Left renal pelvis (tissue), 4 donors: ENCODE data around the gene AFF2. TPM values are rescaled to one million over a fixed set of nuclear protein-coding genes. Genes with fewer than 3 reads are reported as not detected.
"Not testable (repeated sequence)": the region's sequence is repeated elsewhere in the genome, so short reads cannot be mapped to it uniquely, and the experiment has no call there.

Experiments used
- DNase-seq, 4 donors: peaks; one replicate each; pipeline ENCODE4 v3.0.0-alpha.2; 2013; ENCODE audit warnings: low read depth in 4 of 4, low spot score in 3 of 4
- polyA plus RNA-seq, 4 donors: library from polyadenylated mRNA; unstranded; fragments of 120-200 nt; gene quantifications; one replicate each; pipeline ENCODE4 v1.2.1, GENCODE V29; 2013; ENCODE audit not compliant: insufficient read length in 4 of 4

AFF2 gene
- polyA plus RNA-seq, 4 donors, result 3.8 to 10.7 (median 5.8) TPM

DNA sequence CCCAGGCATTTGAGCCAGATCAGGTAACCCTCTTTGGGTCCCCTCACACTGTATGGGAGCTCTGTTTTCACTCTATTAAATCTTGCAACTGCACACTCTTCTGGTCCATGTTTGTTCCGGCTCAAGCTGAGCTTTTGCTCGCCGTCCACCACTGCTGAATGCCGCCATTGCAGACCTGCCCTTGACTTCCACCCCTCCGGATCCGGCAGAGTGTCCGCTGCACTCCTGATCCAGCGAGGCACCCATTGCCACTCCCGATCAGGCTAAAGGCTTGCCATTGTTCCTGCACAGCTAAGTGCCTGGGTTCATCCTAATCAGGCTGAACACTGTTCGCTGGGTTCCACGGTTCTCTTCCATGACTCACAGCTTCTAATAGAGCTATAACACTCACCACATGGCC is 406.2 kb downstream of the AFF2 start:
- DNase-seq, result not testable (repeated sequence)

DNA sequence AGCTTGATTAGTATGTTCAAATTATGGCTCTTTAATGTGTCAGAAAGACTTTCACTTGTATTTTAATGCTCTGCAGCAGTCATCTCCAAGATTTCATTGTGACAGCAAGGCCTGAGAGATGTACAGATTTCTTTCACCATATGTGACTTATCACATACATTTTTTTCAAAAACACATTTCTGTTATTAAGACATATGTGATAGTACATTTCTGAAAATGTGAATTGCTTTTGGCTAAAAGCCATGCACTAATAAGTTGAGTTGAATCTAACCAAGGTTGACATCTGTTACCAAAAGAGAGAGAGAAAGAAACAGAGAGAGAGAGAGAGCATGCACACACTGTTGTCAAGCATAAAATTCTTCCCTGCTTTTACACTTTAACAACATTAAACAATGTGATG is 409.3 kb downstream of the AFF2 start:
- no peak for DNase-seq

- no peak for DNase-seq
Measured at GRCh38 chrX:148913971-148914370, 413.6 kb downstream of the AFF2 start.

DNA sequence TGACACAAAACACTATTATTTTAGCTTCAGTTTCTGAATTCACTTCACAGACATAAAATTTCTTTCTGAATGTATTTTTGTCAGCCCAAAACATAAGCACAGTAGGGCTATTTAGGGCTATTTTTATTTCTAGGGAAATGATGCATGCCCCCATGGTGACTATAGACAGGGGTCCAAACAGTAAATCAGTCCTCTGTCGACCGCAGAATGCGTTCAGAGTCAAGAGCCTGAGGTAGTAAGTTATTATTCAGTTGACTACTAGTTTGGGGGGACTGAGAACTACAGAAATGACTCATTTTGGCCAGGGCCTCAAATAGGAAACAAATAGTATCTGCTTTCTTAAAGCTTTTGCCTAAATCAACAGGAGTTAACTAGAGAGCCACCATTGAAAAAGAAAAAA is 414.4 kb downstream of the AFF2 start:
- DNase-seq, result no peak

DNA sequence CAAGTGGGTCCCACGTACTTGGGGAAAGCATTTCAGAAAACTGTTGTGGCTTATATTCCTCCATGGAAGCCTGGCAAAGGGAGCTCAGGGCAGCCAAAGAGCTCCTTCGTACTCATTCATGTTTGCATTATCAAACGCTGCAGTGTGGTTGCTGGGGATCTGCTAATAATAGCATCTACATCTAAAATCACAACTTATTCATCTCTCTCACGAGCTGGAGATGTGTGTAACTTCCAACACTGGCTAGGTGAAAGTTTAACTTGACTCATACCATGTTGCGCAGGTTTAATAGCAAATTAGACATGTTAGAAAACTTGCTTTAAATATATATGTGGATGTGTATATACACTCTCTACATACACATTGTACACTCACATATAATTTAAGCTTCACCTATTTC is 415.1 kb downstream of the AFF2 start:
- no peak for DNase-seq

DNA sequence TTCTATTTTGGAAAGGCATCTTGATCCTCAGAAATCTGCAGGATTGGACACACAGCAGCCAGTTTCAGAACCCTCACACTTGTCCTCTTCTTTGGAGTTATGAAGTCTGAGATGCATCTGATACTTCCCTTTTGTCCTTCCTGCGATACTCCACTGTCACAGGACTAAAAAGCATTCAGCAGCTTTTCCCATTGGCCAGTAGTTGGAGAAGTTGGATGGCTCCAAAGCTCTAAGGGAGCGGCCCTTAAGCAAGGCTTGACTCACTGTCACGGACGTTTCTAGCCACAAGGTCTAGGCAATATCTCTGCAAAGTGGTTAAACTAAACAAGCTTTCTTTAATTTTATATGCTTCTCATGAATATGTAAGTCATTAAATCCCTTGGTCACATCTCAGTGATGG is 417.0 kb downstream of the AFF2 start:
- no peak for DNase-seq

- DNase-seq, result no peak
Measured at GRCh38 chrX:148923631-148924030, 423.2 kb downstream of the AFF2 start.

GRCh38 chrX:148926371-148926770 is 426.0 kb downstream of the AFF2 start:
- no peak for DNase-seq

- DNase-seq, result no peak
Measured at GRCh38 chrX:148928811-148929210, 428.4 kb downstream of the AFF2 start.

DNA sequence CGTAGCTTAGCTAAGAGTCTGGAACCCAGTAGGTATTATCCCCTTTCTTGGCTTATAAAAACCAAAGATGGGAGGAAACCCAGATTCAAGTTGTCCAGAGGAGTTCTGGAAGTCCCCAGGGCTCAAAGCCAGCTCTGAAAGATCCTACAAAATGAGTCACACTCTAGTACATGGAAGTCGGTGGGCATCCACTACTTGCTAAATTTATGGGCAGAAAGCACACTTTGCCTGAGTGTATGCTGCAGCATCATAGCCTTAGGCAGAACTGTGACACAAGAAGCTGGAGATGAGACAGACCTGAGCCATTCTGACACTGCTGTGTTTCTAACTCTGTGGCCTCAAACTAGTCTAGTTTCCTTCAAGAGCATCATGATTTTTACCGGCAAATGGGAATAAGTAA is 429.3 kb downstream of the AFF2 start:
- DNase-seq, result no peak

GRCh38 chrX:148930206-148930729 is 429.9 kb downstream of the AFF2 start:
- DNase-seq, result no peak

- DNase-seq, result no peak
Measured at GRCh38 chrX:148933881-148934280, 433.5 kb downstream of the AFF2 start.

DNA sequence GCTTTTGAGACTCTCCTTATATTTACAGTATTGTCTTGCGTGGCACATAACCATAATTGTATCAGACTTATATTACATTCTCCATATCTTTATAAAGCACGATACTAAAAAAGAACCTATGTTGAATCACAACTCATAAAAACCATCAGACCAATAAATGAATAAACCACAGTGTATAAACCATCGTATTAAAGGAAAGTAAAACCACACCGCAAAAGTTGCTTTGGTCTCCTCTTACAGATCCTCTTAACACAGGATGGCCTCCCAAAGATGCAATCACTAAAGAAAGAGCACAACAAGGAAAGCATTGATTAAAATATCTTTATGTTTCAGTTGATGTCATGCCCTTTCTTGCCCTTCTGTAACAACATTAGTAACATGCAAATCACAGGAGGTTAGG is 437.9 kb downstream of the AFF2 start:
- DNase-seq, result no peak

- DNase-seq, result no peak
Measured at GRCh38 chrX:148940411-148940996, 440.1 kb downstream of the AFF2 start.

DNA sequence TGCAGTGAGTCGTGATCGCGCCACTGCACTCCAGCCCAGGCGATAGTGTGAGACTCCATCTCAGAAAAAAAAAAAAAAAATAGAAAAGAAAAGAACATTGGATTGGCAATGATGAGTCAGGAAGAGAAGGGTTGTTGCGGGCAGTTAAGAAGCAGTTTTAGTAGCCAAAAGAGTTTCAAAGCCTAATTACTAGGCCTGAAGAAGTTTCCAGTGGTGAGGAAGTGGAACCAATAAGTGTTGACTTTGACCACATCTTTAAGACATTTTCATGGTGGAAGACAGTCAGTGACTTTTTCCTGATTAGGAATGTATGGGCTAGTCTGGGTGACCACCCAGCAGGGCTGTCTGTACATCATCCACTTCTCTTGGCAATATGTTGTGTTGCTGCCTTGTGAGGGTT is 442.3 kb downstream of the AFF2 start:
- no peak for DNase-seq

GRCh38 chrX:148947399-148947975 is 447.1 kb downstream of the AFF2 start:
- DNase-seq, result no peak

DNA sequence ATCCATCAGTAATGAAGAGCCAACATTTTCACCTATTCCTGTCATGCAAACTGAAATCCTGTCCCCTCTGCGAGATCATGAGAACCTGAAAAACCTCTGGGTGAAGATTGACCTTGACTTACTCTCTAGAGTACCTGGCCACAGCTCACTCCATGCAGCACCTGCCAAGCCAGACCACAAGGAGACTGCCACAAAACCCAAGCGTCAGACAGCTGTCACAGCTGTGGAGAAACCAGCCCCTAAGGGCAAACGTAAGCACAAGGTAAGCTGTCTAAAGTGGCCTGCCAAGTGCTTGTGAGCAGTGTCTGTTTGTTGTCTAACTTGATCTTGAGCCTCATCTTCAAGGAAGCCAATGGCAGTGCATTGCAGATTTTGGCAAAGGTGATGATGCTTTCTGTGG is 455.9 kb downstream of the AFF2 start:
- no peak for DNase-seq

DNA sequence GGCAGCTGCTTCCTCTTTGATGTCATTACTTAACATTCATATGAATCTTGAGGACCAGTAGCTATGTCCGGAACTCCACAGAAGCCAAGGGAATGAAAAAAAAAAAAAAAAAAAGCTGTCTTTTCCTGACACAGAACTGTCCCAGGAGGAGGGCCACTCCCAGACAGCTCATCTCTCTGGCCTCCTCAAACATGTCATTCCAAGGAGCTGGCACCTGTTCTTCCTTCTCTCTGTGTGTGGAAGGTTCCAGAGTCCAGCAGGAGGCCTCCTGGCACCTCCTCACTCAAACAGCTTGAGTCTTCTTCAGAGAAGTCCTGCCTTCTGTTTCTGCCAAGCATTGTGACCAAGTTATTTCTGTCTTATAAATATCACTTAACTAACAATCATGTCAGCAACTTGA is 458.5 kb downstream of the AFF2 start:
- DNase-seq, result no peak

GRCh38 chrX:148960060-148960459 is 459.6 kb downstream of the AFF2 start:
- DNase-seq, result no peak

DNA sequence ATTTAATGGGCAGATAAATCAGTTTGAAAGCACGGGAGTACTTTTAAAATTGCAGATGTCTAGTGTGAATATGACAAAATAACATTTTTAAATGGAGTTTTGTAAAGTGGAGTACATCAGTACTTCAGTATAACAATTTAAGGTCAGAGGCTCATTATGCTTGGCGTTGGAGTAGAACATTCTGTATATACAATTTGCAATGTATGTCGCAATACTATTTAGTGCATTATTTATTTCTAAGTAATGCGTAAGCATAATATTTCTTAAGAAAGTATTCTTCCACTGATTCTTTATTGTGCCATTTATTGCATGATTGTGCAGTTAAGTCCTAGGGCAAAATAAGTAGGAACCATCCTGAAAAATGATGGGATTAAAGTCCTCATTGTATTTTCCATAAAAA is 461.6 kb downstream of the AFF2 start:
- no peak for DNase-seq

- DNase-seq, result no peak
Measured at GRCh38 chrX:148976571-148977400, 476.4 kb downstream of the AFF2 start.

DNA sequence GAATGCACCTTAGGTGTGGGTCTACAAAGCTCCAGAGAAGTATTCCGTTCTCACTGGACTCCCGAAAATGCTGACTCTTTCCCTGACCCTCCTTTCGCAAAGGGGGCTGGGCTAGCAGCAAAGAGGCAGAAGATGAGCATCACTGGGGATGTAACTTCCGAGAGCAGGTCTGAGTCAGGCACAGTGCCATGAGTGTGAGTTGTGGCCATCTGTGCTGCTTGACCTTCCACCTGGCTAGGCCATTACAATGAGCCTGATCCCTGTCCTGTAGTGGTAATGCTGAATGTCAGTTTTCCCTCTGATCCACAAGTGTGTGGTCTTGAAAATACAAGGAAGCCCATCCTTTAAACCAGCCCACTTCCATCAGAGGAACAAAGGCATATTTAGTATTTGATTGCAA is 479.4 kb downstream of the AFF2 start:
- no peak for DNase-seq
